IMR-90 (cell line): ENCODE measurements around the gene ZNF318. TPM values are rescaled to one million over a fixed set of nuclear protein-coding genes. Genes with fewer than 3 reads are reported as not detected.
A peak's percentile ranks its signal among the peaks of the same experiment; 100 is the strongest.

Experiments
- ATAC-seq: fragments of 200-7000 bp; cut with Tn5 transposase; 2 replicates; pipeline ENCODE4 v1.9.1; 2020; ENCODE audit warnings: low read depth, mild to moderate bottlenecking, moderate library complexity
- BruUV-seq: library from RNA; stranded (reverse); fragments of 400-500 nt; replicated peaks from 2 replicates; lab custom pipeline; 2021; lab: Mats Ljungman, UMichigan
- CTCF ChIA-PET: fragments of 300-600 bp; formaldehyde crosslinking; extraction: SDS; loops from one replicate; lab custom pipeline; 2021; ENCODE audit warnings: antibody characterized with exemption; lab: Yijun Ruan, JAX
- POLR2A ChIA-PET: fragments of 300-600 bp; sonication (Branson Sonifier 250); formaldehyde crosslinking; loops from one replicate; lab custom pipeline; 2022; ENCODE audit warnings: antibody characterized with exemption; ENCODE audit not compliant: unreplicated experiment; lab: Charles Lee
- DNase-seq: peaks from one replicate; pipeline ENCODE4 v3.0.0; 2013
- H2AFZ ChIP-seq: replicated peaks from 2 replicates; pipeline ENCODE3; 2013; ENCODE audit warnings: low read length, mild to moderate bottlenecking; ENCODE audit not compliant: poor library complexity
- H2AK5ac ChIP-seq: 2 replicates; pipeline ENCODE4 v1.6.1; 2013; ENCODE audit warnings: low read depth, low read length, inconsistent platforms
- H2AK9ac ChIP-seq: replicated peaks from 2 replicates; pipeline ENCODE3; 2013; ENCODE audit warnings: mild to moderate bottlenecking, low read depth, low read length, moderate library complexity; ENCODE audit not compliant: poor library complexity
- H2BK120ac ChIP-seq: 2 replicates; pipeline ENCODE4 v1.6.1; 2013; ENCODE audit warnings: low read depth, low read length, inconsistent platforms
- H2BK15ac ChIP-seq: 3 replicates; pipeline ENCODE4 v1.6.1; 2013; ENCODE audit warnings: low read depth, low read length, inconsistent platforms
- H2BK20ac ChIP-seq: 2 replicates; pipeline ENCODE4 v1.6.1; 2013; ENCODE audit warnings: low read depth, mild to moderate bottlenecking, inconsistent platforms, low read length, moderate library complexity
- H2BK5ac ChIP-seq: 2 replicates; pipeline ENCODE4 v1.6.1; 2013; ENCODE audit warnings: mild to moderate bottlenecking, low read depth, low read length, inconsistent platforms; ENCODE audit not compliant: poor library complexity, severe bottlenecking
- H3K14ac ChIP-seq: replicated peaks from 2 replicates; pipeline ENCODE4 v1.6.1; 2013; ENCODE audit warnings: low read depth, low read length, inconsistent platforms
- H3K18ac ChIP-seq: 2 replicates; pipeline ENCODE4 v1.6.1; 2013; ENCODE audit warnings: low read depth, low read length, control low read depth
- H3K23ac ChIP-seq: 2 replicates; pipeline ENCODE4 v1.6.1; 2013; ENCODE audit warnings: low read depth, low read length, inconsistent platforms
- H3K27ac ChIP-seq: 2 replicates; pipeline ENCODE4 v1.5.1; 2013; ENCODE audit warnings: mild to moderate bottlenecking, control low read depth, low read length; ENCODE audit not compliant: insufficient read depth
- H3K27me3 ChIP-seq: 2 replicates; pipeline ENCODE4 v1.6.1; 2013; ENCODE audit warnings: low read length; ENCODE audit not compliant: control insufficient read depth, insufficient read depth
- H3K36me3 ChIP-seq: 2 replicates; pipeline ENCODE4 v1.6.1; 2013; ENCODE audit warnings: low read length, mixed read lengths; ENCODE audit not compliant: control insufficient read depth, insufficient read depth
- H3K4ac ChIP-seq: 2 replicates; pipeline ENCODE4 v1.6.1; 2013; ENCODE audit warnings: low read depth, low read length, inconsistent platforms
- H3K4me1 ChIP-seq: 2 replicates; pipeline ENCODE4 v1.6.1; 2013; ENCODE audit warnings: low read length, mixed read lengths; ENCODE audit not compliant: control insufficient read depth, insufficient read depth
- H3K4me2 ChIP-seq: 2 replicates; pipeline ENCODE4 v1.6.1; 2013; ENCODE audit warnings: low read depth, mild to moderate bottlenecking, control low read depth, low read length, moderate library complexity
- H3K4me3 ChIP-seq: 2 replicates; pipeline ENCODE4 v1.5.1; 2013; ENCODE audit warnings: low read depth, mild to moderate bottlenecking, control low read depth, low read length, moderate library complexity; ENCODE audit not compliant: insufficient read depth
- H3K56ac ChIP-seq: 2 replicates; pipeline ENCODE4 v1.6.1; 2013; ENCODE audit warnings: low read length, inconsistent platforms; ENCODE audit not compliant: insufficient read depth; ENCODE audit errors: extremely low read depth
- H3K79me1 ChIP-seq, 2 experiments: 2 replicates each; pipeline ENCODE4 v1.6.1; 2013; ENCODE audit warnings: low read length in 2 of 2, inconsistent platforms in 1 of 2, low read depth in 1 of 2
- H3K9ac ChIP-seq: 2 replicates; pipeline ENCODE4 v1.6.1; 2013; ENCODE audit warnings: low read depth, low read length, control low read depth
- H3K9me1 ChIP-seq: 2 replicates; pipeline ENCODE4 v1.6.1; 2013; ENCODE audit warnings: low read length, inconsistent platforms; ENCODE audit not compliant: insufficient read depth
- H3K9me3 ChIP-seq: 2 replicates; pipeline ENCODE4 v1.6.1; 2013; ENCODE audit warnings: low read length; ENCODE audit not compliant: control insufficient read depth, insufficient read depth
- H4K20me1 ChIP-seq: 2 replicates; pipeline ENCODE4 v1.6.1; 2013; ENCODE audit warnings: low read length, inconsistent platforms; ENCODE audit not compliant: insufficient read depth
- H4K5ac ChIP-seq: 2 replicates; pipeline ENCODE4 v1.6.1; 2013; ENCODE audit warnings: mild to moderate bottlenecking, low read depth, low read length, control low read depth
- H4K8ac ChIP-seq, 2 experiments: 2 replicates each; pipeline ENCODE4 v1.6.1; 2013; ENCODE audit warnings: low read depth in 2 of 2, low read length in 2 of 2, control low read depth in 1 of 2, inconsistent platforms in 1 of 2
- H4K91ac ChIP-seq: 2 replicates; pipeline ENCODE4 v1.6.1; 2013; ENCODE audit warnings: low read depth, low read length, inconsistent platforms; ENCODE audit not compliant: insufficient read depth
- BHLHE40 ChIP-seq: fragments of 150-350 bp; IDR thresholded peaks from 2 replicates; pipeline ENCODE4 v1.6.1; 2016; ENCODE audit warnings: mild to moderate bottlenecking, low read depth, low read length
- CEBPB ChIP-seq: IDR thresholded peaks from 2 replicates; pipeline ENCODE4 v1.6.1; 2012; ENCODE audit warnings: low read depth, low read length, improper control_type of control experiment
- CHD1 ChIP-seq: IDR thresholded peaks from 2 replicates; pipeline ENCODE4 v1.6.1; 2012; ENCODE audit warnings: low read depth, low read length, improper control_type of control experiment
- FOS ChIP-seq: fragments of 150-350 bp; IDR thresholded peaks from 2 replicates; pipeline ENCODE4 v1.6.1; 2016; ENCODE audit warnings: low read depth, low read length
- MAFK ChIP-seq: IDR thresholded peaks from 2 replicates; pipeline ENCODE4 v1.6.1; 2012; ENCODE audit warnings: low read depth, low read length, improper control_type of control experiment
- MAZ ChIP-seq: IDR thresholded peaks from 2 replicates; pipeline ENCODE4 v1.6.1; 2012; ENCODE audit warnings: low read depth, mild to moderate bottlenecking, low read length, improper control_type of control experiment, moderate library complexity, borderline replicate concordance
- MXI1 ChIP-seq: IDR thresholded peaks from 2 replicates; pipeline ENCODE4 v1.6.1; 2012; ENCODE audit warnings: low read depth, mild to moderate bottlenecking, low read length, moderate library complexity, borderline replicate concordance
- NFE2L2 ChIP-seq: fragments of 150-350 bp; IDR thresholded peaks from 2 replicates; pipeline ENCODE4 v1.6.1; 2016; ENCODE audit warnings: low read depth, mild to moderate bottlenecking, low read length
- POLR2A ChIP-seq: IDR thresholded peaks from 2 replicates; pipeline ENCODE4 v1.6.1; 2012; ENCODE audit warnings: mild to moderate bottlenecking, low read depth, low read length
- RAD21 ChIP-seq: IDR thresholded peaks from 2 replicates; pipeline ENCODE4 v1.6.1; 2012; ENCODE audit warnings: low read length, improper control_type of control experiment
- RCOR1 ChIP-seq: IDR thresholded peaks from 2 replicates; pipeline ENCODE4 v1.6.1; 2012; ENCODE audit warnings: mild to moderate bottlenecking, low read length, improper control_type of control experiment; ENCODE audit not compliant: insufficient replicate concordance
- RFX5 ChIP-seq: IDR thresholded peaks from 2 replicates; pipeline ENCODE4 v1.8.0; 2012; ENCODE audit warnings: low read depth, mild to moderate bottlenecking, low read length, moderate library complexity
- SMC3 ChIP-seq: fragments of 150-350 bp; IDR thresholded peaks from 2 replicates; pipeline ENCODE4 v1.6.1; 2016; ENCODE audit warnings: low read depth, mild to moderate bottlenecking, antibody characterized with exemption, low read length, moderate library complexity
- WGBS, 2 experiments: methylation state at CpG; one replicate each; pipeline versions ENCODE4 v1.1.5 to v1.1.7; 2013; ENCODE audit warnings: missing lambda C conversion rate in 2 of 2; ENCODE audit not compliant: insufficient read length in 1 of 2; ENCODE audit errors: extremely low coverage in 2 of 2; 5-methylcytosine and 5-hydroxymethylcytosine counted together
- dilution Hi-C: fragments of 300-500 bp; cut with HindIII; formaldehyde crosslinking; loops from one replicate; pipeline ENCODE4 v1.14.3; 2018; ENCODE audit warnings: low sequenced_read_pairs; ENCODE audit not compliant: unreplicated experiment
- in situ Hi-C: fragments of 300-500 bp; cut with MboI; formaldehyde crosslinking; loops from 3 replicates; pipeline ENCODE4 v1.14.3; 2019; ENCODE audit warnings: low sequenced_read_pairs, inconsistent platforms, mixed read lengths
- intact Hi-C: fragments of 100-400 bp; cut with micrococcal nuclease; formaldehyde crosslinking; loops from 2 replicates; pipeline ENCODE4 v1.10.0; 2022
- polyA plus RNA-seq, 3 experiments: library from polyadenylated mRNA; depleted of rRNA; stranded (reverse); fragments of >200 nt; gene quantifications; 2 replicates each; pipeline ENCODE4 v1.2.3, GENCODE V29; 2012; ENCODE audit warnings: low replicate concordance in 1 of 3
- total RNA-seq: library from RNA; depleted of rRNA; stranded (reverse); fragments of >200 nt; gene quantifications from 2 replicates; pipeline ENCODE4 v1.2.3, GENCODE V29; 2012
- TF ChIP-seq, protein P1 (sequence below): conservative IDR thresholded peaks from 2 replicates; pipeline ENCODE4 v1.5.1; 2012; ENCODE audit warnings: mild to moderate bottlenecking, low read depth, low read length, improper control_type of control experiment
- TF ChIP-seq, protein P2 (sequence below): fragments of 150-350 bp; IDR thresholded peaks from 2 replicates; pipeline ENCODE4 v1.6.1; 2016; ENCODE audit warnings: low read depth, mild to moderate bottlenecking, low read length, moderate library complexity, borderline replicate concordance
- TF ChIP-seq, protein P3 (sequence below): fragments of 150-350 bp; IDR thresholded peaks from 2 replicates; pipeline ENCODE4 v1.6.1; 2017; ENCODE audit warnings: mild to moderate bottlenecking, antibody characterized with exemption, low read length, low read depth

The ZNF318 gene
- total and polyA plus RNA-seq, 2 of the 4 experiments (the other 2 are of a cell fraction) = 5.7 to 6.6 TPM

DNA sequence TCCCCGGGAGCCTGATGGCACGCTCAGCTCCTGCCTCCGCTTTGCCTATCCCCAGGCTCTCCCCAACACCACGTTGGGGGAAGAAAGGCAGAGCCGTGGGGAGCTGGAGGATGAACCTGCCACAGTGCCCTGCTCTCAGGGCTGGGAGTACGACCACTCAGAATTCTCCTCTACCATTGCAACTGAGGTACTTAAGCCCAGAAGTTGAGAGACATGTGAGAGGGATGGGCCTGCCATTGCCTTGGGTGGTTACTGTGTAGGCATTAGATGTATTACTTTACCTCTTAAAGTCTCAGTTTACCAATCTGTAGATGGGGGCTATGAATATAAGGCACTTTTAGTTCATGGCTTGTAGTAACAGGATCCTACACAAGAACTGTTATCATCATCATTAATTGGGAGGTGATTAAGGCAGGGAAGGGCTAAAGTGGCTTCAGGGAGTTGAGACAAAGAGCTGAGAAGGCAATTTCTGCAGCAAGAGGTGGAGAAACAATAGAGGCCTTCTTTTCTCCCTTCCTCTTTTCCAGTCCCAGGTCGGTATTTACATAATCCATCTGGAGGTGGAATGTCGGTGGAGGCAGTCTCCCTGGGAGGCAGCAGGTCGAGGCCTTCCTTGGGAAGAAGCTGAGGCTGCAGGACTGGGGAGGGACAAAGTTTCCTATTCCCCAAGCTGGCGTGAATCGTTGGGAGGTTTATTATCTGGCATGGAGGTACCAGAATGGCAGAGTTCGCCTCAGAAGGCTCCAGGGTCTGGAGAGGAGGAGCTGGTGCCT, 70.7 kb downstream of the ZNF318 start:
- ATAC-seq (no peak), DNase-seq (no peak)
- no peaks in the 10 kb centered on the region for H3K9me3 ChIP-seq
- H3K9me1 ChIP-seq = no peaks in the 10 kb centered on the region
- H3K14ac ChIP-seq = no peak overlapping the region
- H4K5ac ChIP-seq = no peak overlapping the region
- no peaks in the 10 kb centered on the region for H3K4me1 ChIP-seq
- TF ChIP-seq CHD1 = no peak
- TF ChIP-seq POLR2A = no peak
- TF ChIP-seq MAZ = no peak
- no peak for TF ChIP-seq FOS
- TF ChIP-seq CEBPB = no peak
- no peak for TF ChIP-seq RCOR1
- TF ChIP-seq RAD21 = no peak
- TF ChIP-seq NFE2L2 = no peak
- TF ChIP-seq, protein P1, sequence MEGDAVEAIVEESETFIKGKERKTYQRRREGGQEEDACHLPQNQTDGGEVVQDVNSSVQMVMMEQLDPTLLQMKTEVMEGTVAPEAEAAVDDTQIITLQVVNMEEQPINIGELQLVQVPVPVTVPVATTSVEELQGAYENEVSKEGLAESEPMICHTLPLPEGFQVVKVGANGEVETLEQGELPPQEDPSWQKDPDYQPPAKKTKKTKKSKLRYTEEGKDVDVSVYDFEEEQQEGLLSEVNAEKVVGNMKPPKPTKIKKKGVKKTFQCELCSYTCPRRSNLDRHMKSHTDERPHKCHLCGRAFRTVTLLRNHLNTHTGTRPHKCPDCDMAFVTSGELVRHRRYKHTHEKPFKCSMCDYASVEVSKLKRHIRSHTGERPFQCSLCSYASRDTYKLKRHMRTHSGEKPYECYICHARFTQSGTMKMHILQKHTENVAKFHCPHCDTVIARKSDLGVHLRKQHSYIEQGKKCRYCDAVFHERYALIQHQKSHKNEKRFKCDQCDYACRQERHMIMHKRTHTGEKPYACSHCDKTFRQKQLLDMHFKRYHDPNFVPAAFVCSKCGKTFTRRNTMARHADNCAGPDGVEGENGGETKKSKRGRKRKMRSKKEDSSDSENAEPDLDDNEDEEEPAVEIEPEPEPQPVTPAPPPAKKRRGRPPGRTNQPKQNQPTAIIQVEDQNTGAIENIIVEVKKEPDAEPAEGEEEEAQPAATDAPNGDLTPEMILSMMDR = no peak
- no peak for TF ChIP-seq SMC3
- no peak for TF ChIP-seq MXI1
- no peak for TF ChIP-seq BHLHE40
- no peak for TF ChIP-seq RFX5
- TF ChIP-seq, protein P2, sequence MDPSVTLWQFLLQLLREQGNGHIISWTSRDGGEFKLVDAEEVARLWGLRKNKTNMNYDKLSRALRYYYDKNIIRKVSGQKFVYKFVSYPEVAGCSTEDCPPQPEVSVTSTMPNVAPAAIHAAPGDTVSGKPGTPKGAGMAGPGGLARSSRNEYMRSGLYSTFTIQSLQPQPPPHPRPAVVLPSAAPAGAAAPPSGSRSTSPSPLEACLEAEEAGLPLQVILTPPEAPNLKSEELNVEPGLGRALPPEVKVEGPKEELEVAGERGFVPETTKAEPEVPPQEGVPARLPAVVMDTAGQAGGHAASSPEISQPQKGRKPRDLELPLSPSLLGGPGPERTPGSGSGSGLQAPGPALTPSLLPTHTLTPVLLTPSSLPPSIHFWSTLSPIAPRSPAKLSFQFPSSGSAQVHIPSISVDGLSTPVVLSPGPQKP = no peak
- TF ChIP-seq, protein P3, sequence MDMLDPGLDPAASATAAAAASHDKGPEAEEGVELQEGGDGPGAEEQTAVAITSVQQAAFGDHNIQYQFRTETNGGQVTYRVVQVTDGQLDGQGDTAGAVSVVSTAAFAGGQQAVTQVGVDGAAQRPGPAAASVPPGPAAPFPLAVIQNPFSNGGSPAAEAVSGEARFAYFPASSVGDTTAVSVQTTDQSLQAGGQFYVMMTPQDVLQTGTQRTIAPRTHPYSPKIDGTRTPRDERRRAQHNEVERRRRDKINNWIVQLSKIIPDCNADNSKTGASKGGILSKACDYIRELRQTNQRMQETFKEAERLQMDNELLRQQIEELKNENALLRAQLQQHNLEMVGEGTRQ = no peak
- TF ChIP-seq MAFK = no peak
- H2AFZ ChIP-seq = peak overlapping the region; percentile 67
- H3K27me3 ChIP-seq = peaks cover 55% of the 10 kb centered on the region
- BruUV-seq = no TSS peak
- intact Hi-C loops = no loop called here
- H3K9ac ChIP-seq = no peak overlapping the region
- ChIA-PET POLR2A (no interaction called here), CTCF (no interaction called here)
- no peak overlapping the region for H2BK5ac ChIP-seq
- H2AK5ac ChIP-seq = no peak overlapping the region
- no peaks in the 10 kb centered on the region for H4K20me1 ChIP-seq
- H4K91ac ChIP-seq = no peak overlapping the region
- no peak overlapping the region for H2BK20ac ChIP-seq
- 0% methylated on average over 1 of the region's 12 CpGs; no CpG with 5 or more reads in 1 of the 2 experiments for WGBS, 2 experiments
- H3K4ac ChIP-seq = no peak overlapping the region
- H3K36me3 ChIP-seq = no peaks in the 10 kb centered on the region
- H3K79me1 ChIP-seq = no peaks in the 10 kb centered on the region
- in situ Hi-C loops = no loop called here
- H2BK120ac ChIP-seq = no peak overlapping the region
- H2AK9ac ChIP-seq = no peak overlapping the region
- dilution Hi-C loops = no loop called here
- no peak overlapping the region for H3K56ac ChIP-seq
- H3K23ac ChIP-seq = no peak overlapping the region
- no peak overlapping the region for H3K18ac ChIP-seq
- no peak overlapping the region for H3K4me2 ChIP-seq
- H3K4me3 ChIP-seq = no peak overlapping the region
- no peak overlapping the region for H3K27ac ChIP-seq
- no peak overlapping the region for H2BK15ac ChIP-seq
- H4K8ac ChIP-seq = no peak overlapping the region
